Right lobe of liver (tissue), 4 donors: ENCODE measurements around the gene MRPS26.

Experiments used
- POLR2A ChIP-seq: fragments of 450-650 bp; IDR thresholded peaks from one replicate; pipeline ENCODE4 v1.6.1; 2017; ENCODE audit warnings: antibody characterized with exemption, mild to moderate bottlenecking
- TF ChIP-seq, protein P1 (sequence below), 4 donors: fragments of 200-600 bp in 3 of 4; fragments of 450-650 bp in 1 of 4; IDR thresholded peaks; one replicate each; pipeline versions ENCODE4 v1.5.1 to v1.8.0; 2016 to 2022; ENCODE audit warnings: antibody characterized with exemption in 4 of 4, mild to moderate bottlenecking in 2 of 4
- donor health status: DM: no; HTN: no; CAD: no.
- donor health status: DM: no; HTN: no; CAD: no.
- donor health status: DM: no; HTN: yes; CAD: no.

GRCh38 chr20:3085571-3086072, 39.8 kb downstream of the MRPS26 start:
- TF ChIP-seq, protein P1, sequence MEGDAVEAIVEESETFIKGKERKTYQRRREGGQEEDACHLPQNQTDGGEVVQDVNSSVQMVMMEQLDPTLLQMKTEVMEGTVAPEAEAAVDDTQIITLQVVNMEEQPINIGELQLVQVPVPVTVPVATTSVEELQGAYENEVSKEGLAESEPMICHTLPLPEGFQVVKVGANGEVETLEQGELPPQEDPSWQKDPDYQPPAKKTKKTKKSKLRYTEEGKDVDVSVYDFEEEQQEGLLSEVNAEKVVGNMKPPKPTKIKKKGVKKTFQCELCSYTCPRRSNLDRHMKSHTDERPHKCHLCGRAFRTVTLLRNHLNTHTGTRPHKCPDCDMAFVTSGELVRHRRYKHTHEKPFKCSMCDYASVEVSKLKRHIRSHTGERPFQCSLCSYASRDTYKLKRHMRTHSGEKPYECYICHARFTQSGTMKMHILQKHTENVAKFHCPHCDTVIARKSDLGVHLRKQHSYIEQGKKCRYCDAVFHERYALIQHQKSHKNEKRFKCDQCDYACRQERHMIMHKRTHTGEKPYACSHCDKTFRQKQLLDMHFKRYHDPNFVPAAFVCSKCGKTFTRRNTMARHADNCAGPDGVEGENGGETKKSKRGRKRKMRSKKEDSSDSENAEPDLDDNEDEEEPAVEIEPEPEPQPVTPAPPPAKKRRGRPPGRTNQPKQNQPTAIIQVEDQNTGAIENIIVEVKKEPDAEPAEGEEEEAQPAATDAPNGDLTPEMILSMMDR (IDR thresholded peaks at IDR 0.05) = no peak
- no peak for TF ChIP-seq POLR2A
